ENCODE data around the gene TM9SF2.
"Not testable (repeated sequence)": the region's sequence is repeated elsewhere in the genome, so short reads cannot be mapped to it uniquely, and the experiment has no call there.

TM9SF2 gene

GRCh38 chr13:99564386-99564785 is 63.1 kb downstream of the TM9SF2 start:
- peaks cover 7% of the 10 kb centered on the region; the same call in 1 of the 2 replicates for H3K36me3 ChIP-seq (ENCODE audit: low read length)

GRCh38 chr13:99565478-99566124 is 64.3 kb downstream of the TM9SF2 start:
- no peak for TF ChIP-seq CTCF (IDR thresholded peaks at IDR 0.05; ENCODE audit: insufficient read depth, low read length, poor library complexity, severe bottlenecking)
- no peak for TF ChIP-seq EZH2phosphoT487 (conservative IDR thresholded peaks at IDR 0.05; ENCODE audit: low read length)
- no peaks in the 10 kb centered on the region for H3K79me2 ChIP-seq (ENCODE audit: insufficient read depth, low read length)
- no peaks in the 10 kb centered on the region for H4K20me1 ChIP-seq (ENCODE audit: low read depth, low read length)
- no peak overlapping the region for H3K4me2 ChIP-seq (ENCODE audit: low read depth, low read length, poor library complexity, severe bottlenecking)
- H3K9me3 ChIP-seq (ENCODE audit: insufficient read depth, low read length), result 0 out of 2 replicates have a peak, but pooled peaks cover 4% of the 10 kb centered on the region
- H3K27me3 ChIP-seq (ENCODE audit: low read length), result no peaks in the 10 kb centered on the region
- H3K27ac ChIP-seq (ENCODE audit: low read depth, low read length), result no peak overlapping the region
- peaks cover 7% of the 10 kb centered on the region; the same call in 1 of the 2 replicates for H3K36me3 ChIP-seq (ENCODE audit: low read length)
- no peak overlapping the region for H2AFZ ChIP-seq (ENCODE audit: low read depth, low read length, severe bottlenecking)
- no peaks in the 10 kb centered on the region for H3K9me2 ChIP-seq (replicated peaks; ENCODE audit: insufficient read depth, low read length)
- no peaks in the 10 kb centered on the region for H3F3A ChIP-seq (ENCODE audit: insufficient read depth)
- H3K9ac ChIP-seq (ENCODE audit: low read length), result no peak overlapping the region
- H3K4me3 ChIP-seq (ENCODE audit: insufficient read depth, low read length, poor library complexity, severe bottlenecking), result no peak overlapping the region

More at GRCh38 chr13:99564386-99564785, 63.1 kb downstream of the TM9SF2 start:
- H2AFZ ChIP-seq (ENCODE audit: low read depth, low read length, severe bottlenecking), result no peak overlapping the region
- H3K4me3 ChIP-seq (ENCODE audit: insufficient read depth, low read length, poor library complexity, severe bottlenecking), result no peak overlapping the region
- no peaks in the 10 kb centered on the region for H3F3A ChIP-seq (ENCODE audit: insufficient read depth)
- no peak overlapping the region for H3K4me2 ChIP-seq (ENCODE audit: low read depth, low read length, poor library complexity, severe bottlenecking)
- H3K9ac ChIP-seq (ENCODE audit: low read length), result no peak overlapping the region
- H3K79me2 ChIP-seq (ENCODE audit: insufficient read depth, low read length), result no peaks in the 10 kb centered on the region
- H3K9me3 ChIP-seq (ENCODE audit: insufficient read depth, low read length), result 0 out of 2 replicates have a peak, but pooled peaks cover 4% of the 10 kb centered on the region
- no peak overlapping the region for H3K27ac ChIP-seq (ENCODE audit: low read depth, low read length)
- TF ChIP-seq EZH2phosphoT487 (conservative IDR thresholded peaks at IDR 0.05; ENCODE audit: low read length), result no peak
- TF ChIP-seq CTCF (IDR thresholded peaks at IDR 0.05; ENCODE audit: insufficient read depth, low read length, poor library complexity, severe bottlenecking), result no peak
- H4K20me1 ChIP-seq (ENCODE audit: low read depth, low read length), result no peaks in the 10 kb centered on the region
- no peaks in the 10 kb centered on the region for H3K9me2 ChIP-seq (replicated peaks; ENCODE audit: insufficient read depth, low read length)
- H3K27me3 ChIP-seq (ENCODE audit: low read length), result no peaks in the 10 kb centered on the region

GRCh38 chr13:99566125-99567083 is 65.1 kb downstream of the TM9SF2 start:
- Histone ChIP-seq H3K9ac (ENCODE audit: low read length) (no peak overlapping the region), H3K79me2 (ENCODE audit: insufficient read depth, low read length) (no peaks in the 10 kb centered on the region)

DNA sequence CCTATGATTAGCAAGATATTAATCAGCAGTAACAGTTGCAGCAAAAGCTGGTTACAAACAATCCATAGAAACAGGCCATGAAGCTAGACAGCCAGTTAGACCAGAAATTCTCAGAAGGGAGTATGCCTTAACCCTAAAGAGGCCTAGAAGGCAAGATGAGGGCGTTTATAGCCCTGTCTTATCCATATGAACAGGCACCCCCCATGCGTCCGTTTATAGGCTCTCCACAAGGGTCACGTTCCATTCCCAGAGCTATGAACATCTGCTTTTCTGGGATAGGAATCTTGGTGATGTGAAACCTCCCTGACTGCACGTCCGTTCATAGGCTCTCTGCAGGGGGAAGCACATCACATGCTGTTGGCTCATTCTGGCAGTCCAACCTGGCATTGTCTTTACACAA is 67.6 kb downstream of the TM9SF2 start:
- not testable (repeated sequence) for H3K27me3 ChIP-seq (ENCODE audit: low read length); H3K9ac ChIP-seq (ENCODE audit: low read length); H3K36me3 ChIP-seq (ENCODE audit: low read length); H3K79me2 ChIP-seq (ENCODE audit: insufficient read depth, low read length); H3K4me3 ChIP-seq (ENCODE audit: insufficient read depth, low read length, poor library complexity, severe bottlenecking); H3K4me2 ChIP-seq (ENCODE audit: low read depth, low read length, poor library complexity, severe bottlenecking); H2AFZ ChIP-seq (ENCODE audit: low read depth, low read length, severe bottlenecking); H4K20me1 ChIP-seq (ENCODE audit: low read depth, low read length); H3K27ac ChIP-seq (ENCODE audit: low read depth, low read length); H3K9me3 ChIP-seq (ENCODE audit: insufficient read depth, low read length); H3K9me2 ChIP-seq (replicated peaks; ENCODE audit: insufficient read depth, low read length); H3F3A ChIP-seq (ENCODE audit: insufficient read depth)

More at GRCh38 chr13:99566125-99567083, 65.1 kb downstream of the TM9SF2 start:
- Histone ChIP-seq H4K20me1 (ENCODE audit: low read depth, low read length) (no peaks in the 10 kb centered on the region), H3K27me3 (ENCODE audit: low read length) (no peaks in the 10 kb centered on the region), H3K4me2 (ENCODE audit: low read depth, low read length, poor library complexity, severe bottlenecking) (no peak overlapping the region), H3K36me3 (ENCODE audit: low read length) (peaks cover 1% of the 10 kb centered on the region; the same call in 1 of the 2 replicates), H2AFZ (ENCODE audit: low read depth, low read length, severe bottlenecking) (no peak overlapping the region), H3K9me3 (ENCODE audit: insufficient read depth, low read length) (0 out of 2 replicates have a peak, but pooled peaks cover 4% of the 10 kb centered on the region), H3K4me3 (ENCODE audit: insufficient read depth, low read length, poor library complexity, severe bottlenecking) (no peak overlapping the region), H3K27ac (ENCODE audit: low read depth, low read length) (no peak overlapping the region), H3F3A (ENCODE audit: insufficient read depth) (no peaks in the 10 kb centered on the region), H3K9me2 (replicated peaks; ENCODE audit: insufficient read depth, low read length) (no peaks in the 10 kb centered on the region)
- no peak for TF ChIP-seq CTCF (IDR thresholded peaks at IDR 0.05; ENCODE audit: insufficient read depth, low read length, poor library complexity, severe bottlenecking)
- no peak for TF ChIP-seq EZH2phosphoT487 (conservative IDR thresholded peaks at IDR 0.05; ENCODE audit: low read length)
